Hepatic stellate cell (primary cell): ENCODE data around the gene MRGPRF.

Source experiments
- DNase-seq: peaks from one replicate; pipeline ENCODE4 v3.0.0; 2011; ENCODE audit warnings: low spot score

Gene MRGPRF

DNA sequence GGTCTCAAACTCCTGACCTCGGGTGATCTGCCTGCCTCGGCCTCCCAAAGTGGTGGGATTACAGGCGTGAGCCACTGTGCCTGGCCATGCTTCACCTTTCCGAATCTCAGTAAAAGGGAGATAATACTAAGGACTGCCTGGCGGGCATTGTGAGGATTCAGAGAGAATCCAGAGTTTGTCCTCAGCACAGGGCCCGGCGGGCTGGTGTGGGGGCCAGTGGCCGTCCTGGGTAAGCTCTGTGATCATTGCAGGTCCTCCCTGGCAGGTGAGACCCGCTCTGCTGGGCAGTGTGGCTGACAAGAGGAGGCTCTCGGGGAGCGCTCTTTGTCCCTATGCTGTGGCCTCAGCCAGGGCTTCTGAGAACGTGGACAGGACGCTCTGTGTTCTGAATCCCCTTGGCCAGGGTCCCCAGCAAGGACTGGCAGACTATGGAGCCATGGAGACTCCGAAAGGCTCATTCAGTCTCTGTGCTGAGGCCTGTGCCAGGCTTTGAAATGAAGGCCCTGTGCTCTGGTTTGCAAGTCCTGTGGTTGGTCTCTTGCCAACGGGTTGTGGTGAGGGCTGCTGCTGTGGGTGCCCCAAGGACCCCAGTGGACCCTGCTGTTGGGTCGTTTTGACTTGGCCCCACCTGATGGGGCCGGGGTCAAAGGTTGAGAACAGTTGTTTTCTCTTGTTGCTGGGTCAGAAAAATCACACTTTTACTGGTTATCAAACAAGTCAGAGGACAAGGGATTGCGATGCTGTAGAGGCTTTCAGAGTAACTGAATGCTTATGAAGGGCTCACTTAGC lies 37.7 kb upstream of the MRGPRF start:
- DNase-seq, result no peak

DNA sequence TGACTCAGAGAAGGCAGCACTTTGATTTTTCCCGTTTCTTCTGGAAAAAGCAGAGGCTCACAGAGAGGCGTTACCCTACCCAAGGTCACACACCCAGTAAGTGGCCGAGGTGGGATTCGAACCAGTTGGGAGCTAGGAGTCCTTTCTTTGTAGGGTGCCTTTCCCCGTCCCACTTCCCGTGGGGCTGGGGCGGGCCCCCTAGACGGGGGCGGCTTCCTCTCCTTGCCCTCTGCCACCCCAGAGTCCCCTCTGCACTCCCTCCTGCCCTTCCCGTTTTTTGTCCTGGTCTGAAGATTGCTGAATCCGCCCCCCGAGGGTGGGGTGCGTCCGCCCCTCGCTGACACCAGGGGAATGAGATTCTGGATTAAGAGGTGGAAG lies 36.4 kb upstream of the MRGPRF start:
- peak; percentile 44 for DNase-seq

- peak; percentile 99 for DNase-seq
Measured at GRCh38 chr11:69048694-69049489, 35.8 kb upstream of the MRGPRF start, which contains the start of gene TPCN2. Gene TPCN2 (plus strand): TSS chr11:69048932. CDS start chr11:69048998, 66 bp downstream.

DNA sequence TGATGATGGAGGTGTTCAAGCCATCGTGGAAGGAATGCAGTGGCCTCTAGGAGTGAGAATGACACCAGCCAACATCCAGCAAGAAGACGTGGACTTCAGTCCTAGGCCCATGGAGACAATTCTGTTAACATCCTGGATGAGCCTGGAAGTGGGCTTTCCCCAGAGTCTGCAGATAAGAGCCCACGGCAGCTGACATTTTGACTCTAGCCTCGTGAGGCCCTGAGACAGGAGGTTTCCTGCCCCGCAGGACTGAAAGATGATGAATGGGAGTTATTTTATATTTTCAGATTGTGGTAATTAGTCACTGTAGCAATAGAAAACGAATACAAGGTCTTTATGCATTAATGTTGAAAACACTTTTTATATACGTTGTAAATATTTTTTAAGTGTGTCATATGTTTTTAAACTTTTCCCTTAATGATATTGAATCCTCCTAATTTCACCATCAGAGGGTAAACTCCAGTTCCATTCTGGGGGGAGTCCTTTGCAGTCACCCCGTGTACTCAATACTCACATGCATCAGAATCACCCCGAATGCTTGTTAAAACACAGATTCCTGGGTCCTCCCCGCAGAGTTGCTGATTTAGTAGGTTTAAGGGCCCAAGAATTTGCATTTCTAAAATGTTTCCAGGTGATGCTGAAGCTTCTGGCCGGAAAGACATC lies 35.1 kb upstream of the MRGPRF start:
- peak; percentile 57 for DNase-seq

DNA sequence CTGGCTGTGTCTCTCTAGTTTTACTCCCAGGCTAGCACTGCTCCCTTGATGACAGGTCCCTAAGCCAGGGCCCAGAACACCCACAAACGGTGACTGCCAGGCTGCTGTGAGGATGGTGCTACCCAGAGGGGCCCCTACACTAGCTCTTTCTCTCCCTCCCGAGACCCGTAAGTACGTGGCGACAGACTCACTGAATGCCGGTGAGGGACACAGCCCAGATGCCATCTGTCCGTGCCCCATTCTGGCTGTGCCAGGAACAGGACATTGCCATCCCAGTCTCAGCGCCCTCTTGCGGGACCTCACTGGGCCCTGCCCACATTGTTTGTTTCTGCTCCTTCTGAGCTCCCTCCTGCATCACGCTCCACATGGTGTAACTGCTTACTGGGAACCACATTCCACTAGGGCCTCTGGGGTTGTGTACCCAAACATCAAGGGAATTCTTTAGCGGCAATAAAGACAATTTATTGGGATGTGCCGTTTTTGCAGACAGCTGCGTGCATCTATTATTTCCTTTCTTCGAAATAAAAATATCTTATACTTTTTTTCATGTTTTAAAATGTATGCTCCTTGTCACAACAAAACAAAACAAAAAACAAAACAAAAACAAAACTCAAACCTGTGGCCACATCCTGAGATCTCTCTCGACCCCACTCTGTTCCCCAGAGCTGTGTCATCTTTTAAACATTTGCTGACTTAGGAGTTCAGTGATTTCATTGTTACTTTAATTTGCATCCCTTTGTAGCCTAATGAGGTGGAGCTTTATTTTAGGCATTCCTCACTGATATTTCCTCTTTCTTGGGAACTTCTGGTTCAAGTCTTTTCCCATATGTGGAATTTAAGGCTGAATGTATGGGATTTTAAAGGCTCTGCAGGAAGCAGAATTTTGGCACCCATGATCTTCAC lies 31.3 kb upstream of the MRGPRF start:
- peak; percentile 68 for DNase-seq

DNA sequence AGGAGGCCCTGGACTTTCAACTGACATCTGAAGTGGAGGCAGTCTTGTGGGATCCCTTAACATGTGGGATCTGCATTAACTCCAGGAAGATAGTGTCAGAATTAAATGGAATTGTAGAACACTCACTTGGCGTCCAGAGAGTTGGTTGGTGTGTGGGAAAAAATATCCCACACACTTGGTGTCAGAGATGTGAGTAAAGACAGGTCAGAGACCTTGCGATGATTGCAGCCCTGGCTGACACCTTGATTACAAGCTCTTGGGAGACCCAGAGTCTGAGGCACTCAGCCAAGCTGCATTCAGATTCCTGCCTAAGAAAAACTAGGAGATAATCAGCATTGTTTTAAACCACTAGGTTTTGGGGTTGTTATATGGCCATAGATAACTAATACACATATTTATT lies 28.5 kb upstream of the MRGPRF start:
- no peak for DNase-seq

- DNase-seq, result peak; percentile 56
Measured at GRCh38 chr11:69040581-69041260, 27.7 kb upstream of the MRGPRF start.

DNA sequence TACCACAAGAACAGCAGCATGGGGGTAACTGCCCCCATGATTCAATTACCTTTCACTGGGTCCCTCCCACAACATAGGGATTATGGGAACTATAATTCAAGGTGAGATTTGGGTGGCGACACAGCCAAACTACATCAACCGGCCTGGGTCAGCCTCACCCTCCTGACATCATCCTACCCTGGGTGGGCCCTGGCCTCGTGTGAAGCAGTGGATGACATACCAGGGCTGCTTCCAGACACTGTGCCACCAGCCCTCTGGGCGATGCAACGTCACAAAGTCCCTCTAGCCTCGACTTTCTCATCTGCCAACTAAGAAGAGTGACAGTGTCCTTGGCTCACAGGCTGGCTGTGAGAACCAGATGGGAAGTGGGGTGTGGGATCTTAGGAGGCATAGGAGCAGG lies 27.0 kb upstream of the MRGPRF start:
- no peak for DNase-seq

GRCh38 chr11:69039501-69039900 lies 26.5 kb upstream of the MRGPRF start:
- DNase-seq, result no peak

DNA sequence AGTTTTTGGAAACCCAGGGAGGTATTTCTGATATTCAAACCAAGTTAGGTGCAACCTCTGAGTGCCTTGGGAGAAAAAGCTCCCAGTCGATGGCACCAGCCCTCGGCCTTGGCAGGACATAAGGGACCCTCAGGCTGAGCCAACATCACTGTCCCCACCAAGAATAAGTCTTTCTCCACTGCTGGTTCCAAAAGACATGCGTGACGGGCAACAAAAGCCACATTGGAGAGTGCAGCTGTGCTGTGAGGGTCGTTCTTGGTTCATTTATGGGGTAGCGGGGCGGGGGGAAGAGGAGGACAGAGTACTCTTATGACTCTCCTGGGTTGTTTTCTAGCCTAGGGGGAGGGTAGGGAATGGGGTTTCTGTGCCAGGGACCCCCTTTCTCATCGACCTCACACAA lies 24.5 kb upstream of the MRGPRF start:
- DNase-seq, result no peak

DNA sequence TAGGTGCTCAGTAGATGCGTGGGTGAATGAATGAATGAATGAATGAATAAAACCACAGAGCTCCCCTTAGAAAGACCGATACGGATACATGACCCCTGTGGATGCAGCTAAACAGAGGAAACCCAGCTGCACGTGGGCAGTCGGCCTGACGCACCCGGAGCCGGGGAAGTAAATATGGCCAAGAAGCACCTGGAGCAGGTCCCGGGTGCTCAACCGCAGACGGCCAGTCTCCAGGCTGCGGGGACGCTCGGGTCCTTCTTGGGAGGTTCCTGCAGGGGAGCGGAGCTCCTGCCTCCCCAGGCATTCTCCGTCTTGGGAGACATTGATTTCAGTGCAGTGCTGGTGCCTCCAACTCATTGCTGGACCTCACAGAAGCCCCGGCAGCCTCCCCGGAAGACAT lies 24.0 kb upstream of the MRGPRF start:
- no peak for DNase-seq

DNA sequence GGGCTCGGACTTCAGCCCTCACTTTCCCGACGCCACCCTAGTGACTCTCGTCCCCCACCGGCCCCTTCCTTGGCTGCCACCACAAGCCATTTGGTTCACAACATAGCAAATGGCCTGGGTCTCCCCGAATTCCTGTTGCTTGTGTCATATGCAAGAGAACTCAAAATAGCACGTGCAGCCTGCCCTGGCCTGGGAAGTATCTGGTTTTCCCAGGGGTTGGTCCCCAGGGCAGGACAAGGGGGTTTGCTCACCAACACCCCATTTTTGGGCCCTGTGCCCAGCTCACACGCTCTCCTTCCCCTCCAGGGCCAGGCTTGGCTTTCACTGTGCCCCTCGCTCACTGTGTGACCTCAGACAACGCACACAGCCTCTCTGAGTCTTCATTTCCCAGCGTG lies 22.9 kb upstream of the MRGPRF start:
- peak; percentile 68 for DNase-seq

GRCh38 chr11:69035150-69035945 lies 22.3 kb upstream of the MRGPRF start:
- no peak for DNase-seq

DNA sequence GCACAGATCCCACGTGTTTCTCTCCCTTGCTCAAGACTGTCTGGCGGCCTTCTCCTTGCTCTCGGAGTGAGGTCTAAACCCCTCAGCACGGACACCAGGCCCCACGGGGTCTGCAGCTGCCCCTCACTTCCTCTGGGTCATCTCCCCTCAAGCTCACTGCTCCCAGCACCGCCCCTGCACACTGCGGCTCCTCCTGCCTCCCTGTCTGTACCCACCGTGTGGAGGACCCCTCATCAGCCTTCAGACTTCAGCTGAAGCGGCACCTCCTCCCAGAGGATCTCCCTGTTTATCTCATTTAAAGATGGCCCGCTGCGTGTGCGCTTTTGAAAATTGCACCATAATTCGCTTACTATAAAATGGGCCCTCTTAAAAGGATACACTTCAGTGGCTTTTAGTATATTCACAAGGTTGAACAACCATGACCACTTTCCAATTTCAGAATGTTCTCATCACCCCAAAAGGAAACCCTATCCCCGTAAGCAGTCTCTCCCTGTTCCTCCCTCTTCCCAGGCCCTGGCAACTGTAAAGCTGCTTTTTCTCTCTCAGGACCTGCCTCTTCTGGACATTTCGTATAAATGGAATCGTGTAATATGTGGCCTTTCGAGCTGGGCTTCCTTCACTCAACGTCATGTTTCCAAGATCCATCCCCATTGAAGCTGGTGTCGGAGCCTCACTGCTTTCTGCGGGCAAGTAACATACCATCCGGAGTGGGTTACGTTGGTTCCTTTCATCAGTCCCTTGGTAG lies 21.2 kb upstream of the MRGPRF start:
- no peak for DNase-seq

DNA sequence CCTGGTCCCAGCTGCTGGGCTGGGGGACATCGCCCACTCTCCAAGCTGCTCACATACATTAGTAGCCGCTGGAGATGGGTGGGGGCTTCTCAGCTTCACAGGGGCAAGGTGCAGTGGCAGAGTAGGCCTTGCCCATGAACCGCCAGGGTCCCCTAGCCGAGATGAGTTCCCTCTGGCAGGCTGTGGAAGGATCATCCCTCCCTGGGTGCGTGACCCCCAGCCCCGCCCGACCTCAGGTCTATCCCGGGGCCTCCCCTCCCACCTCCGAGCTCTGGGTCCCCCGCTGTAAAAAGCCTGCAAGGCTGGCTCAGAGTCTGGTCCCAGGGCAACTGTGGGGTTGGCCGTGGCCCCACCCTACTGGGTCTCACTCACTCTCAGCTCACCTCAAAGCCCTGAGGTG lies 20.4 kb upstream of the MRGPRF start:
- DNase-seq, result no peak

GRCh38 chr11:69032833-69033232 lies 19.8 kb upstream of the MRGPRF start:
- no peak for DNase-seq

DNA sequence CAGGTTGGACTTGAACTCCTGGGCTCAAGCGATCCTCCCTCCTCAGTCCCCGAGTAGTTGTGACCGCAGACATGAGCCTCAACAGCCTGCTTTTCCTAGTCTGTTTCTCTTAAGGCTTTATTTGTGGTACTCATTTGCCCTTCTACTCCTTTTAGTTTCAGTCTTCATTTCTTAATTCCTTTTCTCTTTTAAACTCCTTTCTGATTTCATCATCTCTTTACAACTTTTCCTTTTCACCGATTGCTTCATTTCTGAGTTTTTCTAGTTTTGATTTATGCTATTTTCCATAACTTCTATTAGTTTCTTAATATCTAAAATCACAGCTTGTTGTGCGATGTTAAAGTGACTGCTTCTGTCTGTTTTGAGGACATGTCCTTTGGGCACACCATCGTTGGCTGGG lies 17.3 kb upstream of the MRGPRF start:
- no peak for DNase-seq

- DNase-seq, result no peak
Measured at GRCh38 chr11:69027704-69028372, 14.8 kb upstream of the MRGPRF start.

GRCh38 chr11:69024509-69024908 lies 11.5 kb upstream of the MRGPRF start:
- DNase-seq, result no peak
